Fibroblast of lung (primary cell): ENCODE results near the gene ZSWIM4.

Experiments
- CTCF ChIP-seq, 2 donors: IDR thresholded peaks in 1 of 2; conservative IDR thresholded peaks in 1 of 2; 1 replicate in 1 of 2; 2 replicates in 1 of 2; pipeline ENCODE4 v1.5.1; 2011 to 2012; ENCODE audit warnings: low read length in 2 of 2, control low read depth in 1 of 2, inconsistent platforms in 1 of 2, low read depth in 1 of 2, mild to moderate bottlenecking in 1 of 2
- EZH2 ChIP-seq: IDR thresholded peaks from 2 replicates; pipeline ENCODE4 v1.5.1; 2012; ENCODE audit warnings: low read length, control low read depth, mild to moderate bottlenecking; ENCODE audit errors: missing control alignments

GRCh38 chr19:13808856-13809255 is 13.6 kb downstream of the ZSWIM4 start:
- TF ChIP-seq EZH2 = no peak
- no peak for TF ChIP-seq CTCF (conservative IDR thresholded peaks at IDR 0.05 in 1 of 2, IDR thresholded peaks at IDR 0.05 in 1 of 2; ENCODE audit: low read depth in 1 of 2, low read length in 2 of 2)
